HG02970 (cell line): Measurements from ENCODE around the gene PRSS38.

ENCODE experiments used
- ATAC-seq: cut with Tn5 transposase; IDR thresholded peaks from one replicate; pipeline ENCODE4 v1.9.1; 2021; ENCODE audit warnings: mild to moderate bottlenecking, moderate library complexity, moderate number of reproducible peaks; ENCODE audit not compliant: unreplicated experiment, low FRiP score

The PRSS38 gene

DNA sequence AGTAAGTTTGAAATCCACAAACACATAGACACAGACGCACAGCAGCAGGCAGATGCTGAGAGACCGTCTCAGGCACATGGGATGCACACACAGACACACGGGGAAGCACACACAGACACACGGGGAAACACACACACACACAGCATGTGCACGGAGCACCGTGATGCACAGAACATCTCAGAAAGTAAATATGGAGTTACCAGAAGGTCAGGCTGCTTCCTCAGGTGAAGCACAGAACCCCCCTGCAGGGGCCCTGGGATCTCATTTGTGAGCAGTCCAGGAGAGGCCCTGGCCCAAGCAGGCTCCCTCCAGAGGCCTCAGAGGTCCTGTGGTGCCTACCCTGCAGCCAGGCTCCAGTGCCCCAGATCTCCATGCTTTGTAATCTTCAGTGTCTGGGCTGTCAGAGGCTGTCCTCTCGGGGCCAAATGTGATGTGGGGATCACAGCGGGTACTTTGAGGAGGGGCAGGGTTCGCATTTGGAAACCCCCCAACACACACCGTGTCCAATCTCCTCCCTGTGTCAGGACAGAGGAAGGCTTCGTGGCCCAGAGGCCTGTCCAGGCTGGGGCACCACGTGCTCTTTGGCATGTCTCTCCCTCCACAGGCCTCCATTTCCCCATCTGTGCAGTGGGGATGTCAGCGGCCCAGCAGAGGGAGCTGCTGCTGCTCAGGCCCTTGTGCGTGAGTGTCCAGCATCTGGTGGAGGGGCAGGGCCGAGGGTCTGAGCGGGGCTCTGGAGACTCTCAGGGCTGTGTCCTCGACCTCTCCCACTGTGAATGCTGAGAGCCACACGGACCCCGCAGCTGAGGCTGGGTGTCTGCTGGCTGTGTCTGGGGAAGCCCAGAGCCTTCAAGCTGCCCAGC, 23.0 kb upstream of the PRSS38 start:
- ATAC-seq = no peak

- ATAC-seq = no peak
These were observed 22.2 kb upstream of the PRSS38 start for GRCh38 chr1:227793079-227793947.

DNA sequence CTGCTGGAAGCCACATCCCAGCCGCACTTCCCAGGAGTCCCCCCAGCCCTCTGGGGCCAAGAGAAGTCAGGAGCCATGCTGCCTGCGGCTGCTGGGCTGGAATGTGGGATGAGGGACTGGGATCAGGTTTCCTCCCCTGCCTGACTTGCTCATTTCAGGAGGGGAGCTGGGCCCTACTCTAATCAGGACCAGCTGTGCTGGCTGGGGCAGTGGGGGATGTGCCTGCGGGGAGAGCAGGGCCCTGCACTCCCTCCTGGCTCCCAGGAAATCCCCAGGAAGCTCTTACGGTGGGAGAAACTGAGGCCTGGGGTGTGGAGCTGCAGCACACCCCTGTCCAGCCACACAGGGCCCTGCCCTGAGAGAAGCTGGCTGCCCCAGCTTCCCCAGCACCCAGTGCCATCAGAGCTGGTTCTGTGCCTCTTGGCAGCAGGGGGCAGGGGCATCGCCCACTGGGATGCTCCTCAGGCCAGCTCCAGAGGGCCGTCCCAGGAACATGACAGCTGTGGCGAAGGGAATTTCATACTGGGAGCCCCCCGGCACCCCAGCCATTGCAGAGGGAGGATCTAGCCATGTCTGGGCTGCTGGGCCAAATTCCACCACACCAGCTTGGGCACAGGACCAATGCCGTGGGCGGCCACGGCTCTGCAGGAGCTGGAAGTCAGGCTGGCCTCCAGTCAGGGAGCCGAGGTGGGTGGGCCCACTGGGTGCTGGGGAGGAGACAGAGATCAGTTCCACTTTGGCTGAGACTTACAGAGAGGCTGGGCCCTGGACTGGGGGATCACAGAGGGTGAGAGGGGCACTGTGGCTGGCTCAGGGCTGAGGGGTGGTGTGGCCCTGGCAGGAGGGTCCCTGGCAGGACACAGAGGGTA, 21.3 kb upstream of the PRSS38 start:
- no peak for ATAC-seq

GRCh38 chr1:227794817-227795192, 20.7 kb upstream of the PRSS38 start:
- no peak for ATAC-seq

GRCh38 chr1:227795732-227796131, 19.7 kb upstream of the PRSS38 start:
- no peak for ATAC-seq

DNA sequence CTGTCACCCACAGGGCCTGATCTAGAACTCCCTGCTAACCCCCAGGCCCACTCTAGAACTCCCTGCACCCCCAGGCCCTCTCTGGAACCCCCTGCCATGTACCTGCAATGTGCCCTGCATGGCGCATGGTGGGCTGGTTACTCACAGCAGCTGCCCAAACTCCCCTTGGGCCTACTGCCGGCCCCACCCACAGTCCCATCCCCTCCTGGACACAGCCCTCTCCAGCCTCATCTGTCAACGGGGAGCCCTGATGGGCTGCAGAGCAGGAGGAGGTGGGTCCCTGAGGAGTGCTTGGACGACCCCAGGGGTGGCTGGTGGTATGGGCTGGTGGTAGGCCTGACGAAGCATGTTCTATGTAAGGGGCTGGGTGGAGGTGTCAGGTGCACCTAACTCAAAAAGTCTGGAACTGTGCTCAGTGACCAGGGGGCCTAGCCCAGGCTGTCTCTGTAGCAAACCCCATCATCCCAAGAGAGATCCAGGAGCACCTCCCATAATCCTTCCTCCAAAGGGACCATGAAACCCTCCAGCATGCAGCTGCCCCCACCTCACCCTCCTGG, 19.0 kb upstream of the PRSS38 start:
- no peak for ATAC-seq

GRCh38 chr1:227797144-227797543, 18.3 kb upstream of the PRSS38 start:
- no peak for ATAC-seq

DNA sequence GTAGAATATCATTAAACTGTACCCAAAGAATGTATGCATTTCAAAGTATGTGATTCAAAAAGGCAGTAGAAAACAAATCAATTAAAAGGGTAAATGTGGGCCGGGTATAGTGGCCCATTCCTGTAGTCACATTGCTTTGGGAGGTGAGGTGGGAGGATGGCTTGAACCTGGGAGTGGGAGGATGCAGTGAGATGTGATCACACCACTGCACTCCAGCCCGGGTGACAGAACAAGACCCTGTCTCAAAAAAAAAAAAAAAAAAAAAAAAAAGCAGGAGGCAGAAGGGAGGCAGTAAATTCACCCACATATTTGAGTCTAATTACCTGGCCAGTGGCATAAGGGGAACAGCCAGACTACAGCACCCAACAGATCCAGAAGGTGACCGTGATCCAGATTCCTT, 17.9 kb upstream of the PRSS38 start:
- no peak for ATAC-seq

DNA sequence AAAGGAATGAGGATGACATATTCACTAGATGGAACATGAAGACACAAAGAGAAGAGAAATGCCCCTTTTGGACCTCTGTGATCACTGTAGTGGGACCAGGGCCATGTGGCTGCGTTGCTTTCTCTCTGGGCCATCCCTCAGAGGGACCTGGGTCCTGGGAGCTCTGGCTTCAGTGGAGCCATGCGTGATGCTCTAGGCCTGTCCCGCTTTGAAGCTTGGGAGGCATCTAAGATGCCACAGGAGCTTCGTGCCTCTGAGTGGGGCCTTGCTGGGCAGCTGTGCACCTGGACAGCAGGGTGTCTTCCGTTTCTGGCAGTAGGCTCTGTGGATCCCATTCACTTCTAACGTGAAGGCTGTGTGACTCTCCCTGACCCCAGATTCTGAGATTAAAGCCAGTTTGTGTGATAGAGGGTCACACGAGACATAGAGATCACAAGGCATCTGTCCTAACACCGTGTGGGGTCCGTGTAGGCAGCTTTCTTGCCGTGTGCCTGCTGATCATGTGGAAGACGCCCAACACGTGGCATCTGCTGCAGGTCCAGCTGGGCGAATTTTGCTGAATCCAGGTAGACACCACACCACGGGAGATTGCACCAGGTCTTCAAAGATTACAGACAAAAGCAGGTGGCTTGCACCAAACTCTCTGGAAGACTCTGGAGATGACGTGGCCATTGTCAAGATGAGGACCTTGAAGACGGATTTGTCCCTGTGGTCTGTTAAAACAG, 17.2 kb upstream of the PRSS38 start:
- ATAC-seq = no peak

DNA sequence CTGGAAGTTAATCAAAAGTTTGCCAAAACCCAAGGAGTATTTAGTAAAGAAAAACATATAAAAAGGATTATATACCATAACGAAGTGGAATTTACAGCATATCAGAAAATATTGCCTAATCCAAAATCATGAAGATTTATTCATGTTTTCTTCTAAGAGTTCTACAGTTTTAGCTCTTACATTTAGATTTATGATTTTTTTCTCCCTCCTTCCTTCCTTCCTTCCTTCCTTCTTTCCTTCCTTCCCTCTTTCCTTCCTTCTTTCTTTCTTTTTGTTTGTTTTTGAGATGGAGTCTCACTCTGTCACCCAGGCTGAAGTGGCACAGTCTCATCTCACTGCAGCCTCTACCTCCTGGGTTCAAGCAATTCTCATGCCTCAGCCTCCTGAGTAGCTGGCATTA, 15.7 kb upstream of the PRSS38 start:
- ATAC-seq = no peak

DNA sequence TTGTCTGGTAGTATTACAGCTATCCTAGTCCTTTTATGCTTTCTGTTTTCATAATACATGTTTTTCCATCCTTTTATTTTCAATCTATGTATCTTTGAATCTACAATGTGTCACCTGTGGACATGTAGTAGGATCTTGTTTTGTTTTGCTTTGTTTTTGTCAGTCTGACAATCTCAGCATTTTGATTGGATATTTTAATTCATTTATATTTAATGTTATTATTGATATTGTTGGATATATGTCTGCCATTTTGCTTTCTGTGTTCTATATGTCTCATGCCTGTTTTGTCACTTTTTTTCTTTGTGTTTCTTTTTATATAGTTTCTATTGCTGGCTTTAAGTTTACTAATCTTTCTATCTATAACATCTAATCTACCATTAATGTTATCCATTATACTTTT, 11.5 kb upstream of the PRSS38 start:
- no peak for ATAC-seq

DNA sequence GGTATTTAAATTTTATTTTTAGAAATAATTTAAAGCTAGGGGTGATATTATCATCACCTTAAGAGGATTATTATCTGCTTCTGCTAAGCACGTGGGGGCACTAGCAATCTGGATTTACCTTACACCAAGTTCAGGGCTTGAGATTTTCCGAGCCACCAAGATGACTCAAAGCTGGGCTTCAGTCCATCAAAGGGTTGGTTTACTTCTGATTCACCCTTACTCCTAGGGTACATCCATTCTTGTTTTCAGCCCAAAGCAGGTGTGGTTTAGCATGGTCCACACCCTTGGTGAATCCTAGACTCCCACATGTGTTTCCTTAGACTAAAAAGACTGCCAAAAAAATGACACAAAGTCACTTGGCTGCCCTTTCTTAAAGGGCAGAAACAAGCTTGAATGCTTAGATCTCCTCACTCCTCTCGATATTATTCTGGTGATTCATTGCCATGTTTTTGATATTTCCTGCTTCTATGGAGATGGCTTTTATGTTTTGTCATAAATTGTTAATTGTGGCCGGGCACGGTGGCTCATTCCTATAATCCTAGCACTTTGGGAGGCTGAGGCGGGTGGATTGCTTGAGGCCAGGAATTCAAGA, 9.8 kb upstream of the PRSS38 start:
- no peak for ATAC-seq

DNA sequence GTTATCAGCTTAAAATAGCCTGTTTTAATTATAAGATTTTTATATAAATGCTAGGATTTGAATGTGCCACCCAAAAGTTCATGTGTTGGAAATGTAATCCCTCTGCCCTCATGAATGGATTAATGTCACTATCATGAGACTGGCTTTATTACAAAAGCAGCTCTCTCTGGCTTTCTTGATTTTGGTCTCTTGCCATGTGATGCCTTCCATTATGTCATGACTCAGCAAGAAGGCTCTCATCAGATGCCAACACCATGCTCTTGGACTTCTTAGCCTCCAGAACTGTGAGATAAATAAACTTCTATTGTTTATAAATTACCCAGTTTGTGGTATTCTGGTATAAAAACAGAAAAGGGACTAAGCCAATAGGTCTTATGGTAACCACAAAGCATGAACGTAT, 6.9 kb upstream of the PRSS38 start:
- ATAC-seq = no peak

DNA sequence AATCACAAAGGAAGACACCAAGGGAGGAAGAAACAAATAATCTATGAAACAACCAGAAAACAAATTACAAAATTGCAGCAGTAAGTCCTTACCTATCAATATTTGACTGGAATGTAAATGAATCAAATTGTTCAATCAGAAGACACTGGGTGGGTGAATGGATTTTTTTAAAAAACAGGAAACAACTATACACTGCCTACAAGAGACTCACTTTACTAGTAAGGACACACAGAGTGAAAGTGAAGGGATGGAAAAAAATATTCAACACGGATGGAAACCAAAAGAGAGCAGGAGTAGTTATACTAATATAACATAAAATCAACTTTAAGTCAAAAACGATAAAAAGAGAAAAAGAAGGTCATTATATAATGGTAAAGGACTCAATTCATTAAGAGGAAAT, 6.4 kb upstream of the PRSS38 start:
- ATAC-seq = no peak

DNA sequence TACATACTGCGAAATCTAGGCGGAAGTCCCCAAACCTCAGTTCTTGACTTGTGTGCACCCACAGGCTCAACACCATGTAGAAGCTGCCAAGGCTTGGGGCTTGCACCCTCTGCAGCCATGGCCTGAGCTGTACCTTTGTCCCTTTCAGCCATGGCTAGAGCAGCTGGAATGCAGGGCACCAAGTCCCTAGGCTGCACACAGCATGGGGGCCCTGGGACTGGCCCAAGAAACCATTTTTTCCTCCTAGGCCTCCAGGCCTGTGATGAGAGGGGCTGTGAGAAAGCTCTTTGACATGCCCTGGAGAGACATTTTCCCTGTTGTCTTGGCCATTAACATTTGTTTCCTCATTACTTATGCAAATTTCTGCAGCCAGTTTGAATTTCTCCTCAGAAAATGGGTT, 1.5 kb upstream of the PRSS38 start:
- ATAC-seq = no peak

- no peak for ATAC-seq
These were observed 1.4 kb downstream of the PRSS38 start for GRCh38 chr1:227816750-227817446.

DNA sequence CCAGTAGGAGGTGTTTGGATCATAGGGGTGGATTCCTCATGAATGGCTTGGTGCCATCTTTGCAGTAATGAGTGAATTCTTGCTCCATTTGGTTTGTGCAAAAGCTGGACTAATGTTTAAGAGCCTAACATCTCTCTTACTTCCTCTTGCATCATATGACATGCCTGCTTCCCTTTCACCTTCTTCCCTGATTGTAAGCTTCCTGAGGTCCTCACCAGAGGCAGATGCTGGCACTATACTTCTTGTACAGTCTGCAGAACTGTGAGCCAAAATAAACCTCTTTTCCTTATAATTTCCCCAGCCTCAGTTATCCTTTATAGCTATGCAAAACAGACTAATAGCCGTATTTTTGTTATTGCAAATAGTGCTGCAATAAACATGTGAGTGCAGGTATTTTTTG, 8.1 kb downstream of the PRSS38 start:
- no peak for ATAC-seq

GRCh38 chr1:227824204-227824603, 8.7 kb downstream of the PRSS38 start:
- ATAC-seq = no peak

DNA sequence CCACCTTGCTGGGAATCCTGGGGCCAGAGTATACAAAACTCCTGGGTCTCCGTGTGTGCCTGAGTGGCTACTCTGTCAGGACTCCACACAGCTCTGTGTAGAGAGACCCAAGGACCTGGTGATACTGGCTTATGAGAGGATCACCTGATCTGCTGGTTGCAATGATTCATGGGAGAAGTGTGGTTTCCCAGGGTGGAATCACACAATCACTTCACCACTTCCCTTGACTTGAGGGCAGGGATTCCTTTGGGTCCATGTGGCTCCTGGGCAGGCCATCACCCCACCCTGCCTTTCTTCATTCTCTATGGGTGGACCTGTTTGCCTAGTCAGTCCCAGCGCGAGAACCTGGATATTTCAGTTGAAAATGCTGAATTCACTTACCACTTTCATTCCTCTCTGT, 13.3 kb downstream of the PRSS38 start:
- ATAC-seq = no peak
